Femur (tissue), 1 donor: ENCODE data around the gene PCDHB1.
"Not testable (repeated sequence)": the region's sequence is repeated elsewhere in the genome, so short reads cannot be mapped to it uniquely, and the experiment has no call there.

Source experiments
- DNase-seq: peaks from one replicate; pipeline ENCODE4 v3.0.0-alpha.2; 2017

Gene PCDHB1

DNA sequence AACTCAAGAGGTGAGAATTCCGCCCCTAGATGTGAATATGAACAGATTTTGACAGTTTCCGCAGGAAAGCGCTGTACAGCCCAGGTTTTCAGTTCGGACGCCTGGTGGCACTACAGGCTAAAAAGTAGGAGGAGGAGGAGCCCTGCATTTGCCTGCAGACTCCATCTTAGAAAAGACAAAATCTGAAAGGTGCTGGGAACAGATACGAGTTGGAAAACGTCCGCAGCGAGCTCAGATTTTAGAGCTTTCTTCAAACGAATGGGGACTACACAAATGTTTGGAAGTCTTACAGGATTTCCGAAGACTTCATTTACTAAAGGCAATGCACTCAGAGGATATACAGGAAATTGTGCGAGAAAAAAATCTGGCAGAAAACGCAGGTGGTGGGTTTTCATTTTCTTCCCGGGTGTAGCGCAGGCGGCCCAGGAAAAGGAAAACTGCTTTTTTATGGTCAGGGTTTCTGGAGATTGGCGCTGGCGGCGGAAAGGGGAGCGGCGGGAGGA, 33.4 kb downstream of the PCDHB1 start:
- peak; percentile 30 for DNase-seq

DNA sequence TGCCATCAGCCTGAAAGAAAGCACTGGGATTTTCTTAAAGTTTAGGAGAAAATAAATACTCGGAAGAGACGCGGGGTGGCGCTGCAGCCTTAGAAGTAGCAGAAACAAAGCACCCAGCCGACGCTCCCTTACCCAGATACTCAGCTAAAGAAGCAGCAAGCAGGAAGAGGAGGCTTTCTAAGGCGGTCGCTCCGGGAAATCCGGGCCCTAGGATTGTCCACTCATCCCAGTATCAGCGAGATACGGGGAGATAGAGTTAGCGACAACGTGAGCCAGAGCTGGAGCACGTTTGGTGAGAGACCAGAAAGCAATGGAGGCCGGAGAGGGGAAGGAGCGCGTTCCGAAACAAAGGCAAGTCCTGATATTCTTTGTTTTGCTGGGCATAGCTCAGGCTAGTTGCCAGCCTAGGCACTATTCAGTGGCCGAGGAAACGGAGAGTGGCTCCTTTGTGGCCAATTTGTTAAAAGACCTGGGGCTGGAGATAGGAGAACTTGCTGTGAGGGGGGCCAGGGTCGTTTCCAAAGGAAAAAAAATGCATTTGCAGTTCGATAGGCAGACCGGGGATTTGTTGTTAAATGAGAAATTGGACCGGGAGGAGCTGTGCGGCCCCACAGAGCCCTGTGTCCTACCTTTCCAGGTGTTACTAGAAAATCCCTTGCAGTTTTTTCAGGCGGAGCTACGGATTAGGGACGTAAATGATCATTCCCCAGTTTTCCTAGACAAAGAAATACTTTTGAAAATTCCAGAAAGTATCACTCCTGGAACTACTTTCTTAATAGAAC, 43.5 kb downstream of the PCDHB1 start, which contains the start of gene PCDHB2:
Gene PCDHB2, plus strand, starts transcription at position 135 of the 782 bp plus-strand sequence. Its CDS starts 176 bp downstream, at position 311.
- DNase-seq: peak; percentile 24

DNA sequence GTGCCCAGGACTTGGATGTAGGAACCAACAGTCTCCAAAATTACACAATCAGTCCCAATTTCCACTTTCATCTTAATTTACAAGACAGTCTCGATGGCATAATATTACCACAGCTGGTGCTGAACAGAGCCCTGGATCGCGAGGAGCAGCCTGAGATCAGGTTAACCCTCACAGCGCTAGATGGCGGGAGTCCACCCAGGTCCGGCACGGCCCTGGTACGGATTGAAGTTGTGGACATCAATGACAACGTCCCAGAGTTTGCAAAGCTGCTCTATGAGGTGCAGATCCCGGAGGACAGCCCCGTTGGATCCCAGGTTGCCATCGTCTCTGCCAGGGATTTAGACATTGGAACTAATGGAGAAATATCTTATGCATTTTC, 44.1 kb downstream of the PCDHB1 start:
- DNase-seq: no peak

DNA sequence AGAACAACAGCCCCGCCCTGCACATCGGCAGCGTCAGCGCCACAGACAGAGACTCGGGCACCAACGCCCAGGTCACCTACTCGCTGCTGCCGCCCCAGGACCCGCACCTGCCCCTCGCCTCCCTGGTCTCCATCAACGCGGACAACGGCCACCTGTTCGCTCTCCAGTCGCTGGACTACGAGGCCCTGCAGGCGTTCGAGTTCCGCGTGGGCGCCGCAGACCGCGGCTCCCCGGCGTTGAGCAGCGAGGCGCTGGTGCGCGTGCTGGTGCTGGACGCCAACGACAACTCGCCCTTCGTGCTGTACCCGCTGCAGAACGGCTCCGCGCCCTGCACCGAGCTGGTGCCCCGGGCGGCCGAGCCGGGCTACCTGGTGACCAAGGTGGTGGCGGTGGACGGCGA, 45.0 kb downstream of the PCDHB1 start:
- not testable (repeated sequence) for DNase-seq

DNA sequence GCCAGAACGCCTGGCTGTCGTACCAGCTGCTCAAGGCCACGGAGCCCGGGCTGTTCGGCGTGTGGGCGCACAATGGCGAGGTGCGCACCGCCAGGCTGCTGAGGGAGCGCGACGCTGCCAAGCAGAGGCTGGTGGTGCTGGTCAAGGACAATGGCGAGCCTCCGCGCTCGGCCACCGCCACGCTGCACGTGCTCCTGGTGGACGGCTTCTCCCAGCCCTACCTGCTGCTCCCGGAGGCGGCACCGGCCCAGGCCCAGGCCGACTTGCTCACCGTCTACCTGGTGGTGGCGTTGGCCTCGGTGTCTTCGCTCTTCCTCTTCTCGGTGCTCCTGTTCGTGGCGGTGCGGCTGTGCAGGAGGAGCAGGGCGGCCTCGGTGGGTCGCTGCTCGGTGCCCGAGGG, 45.4 kb downstream of the PCDHB1 start:
- not testable (repeated sequence) for DNase-seq

DNA sequence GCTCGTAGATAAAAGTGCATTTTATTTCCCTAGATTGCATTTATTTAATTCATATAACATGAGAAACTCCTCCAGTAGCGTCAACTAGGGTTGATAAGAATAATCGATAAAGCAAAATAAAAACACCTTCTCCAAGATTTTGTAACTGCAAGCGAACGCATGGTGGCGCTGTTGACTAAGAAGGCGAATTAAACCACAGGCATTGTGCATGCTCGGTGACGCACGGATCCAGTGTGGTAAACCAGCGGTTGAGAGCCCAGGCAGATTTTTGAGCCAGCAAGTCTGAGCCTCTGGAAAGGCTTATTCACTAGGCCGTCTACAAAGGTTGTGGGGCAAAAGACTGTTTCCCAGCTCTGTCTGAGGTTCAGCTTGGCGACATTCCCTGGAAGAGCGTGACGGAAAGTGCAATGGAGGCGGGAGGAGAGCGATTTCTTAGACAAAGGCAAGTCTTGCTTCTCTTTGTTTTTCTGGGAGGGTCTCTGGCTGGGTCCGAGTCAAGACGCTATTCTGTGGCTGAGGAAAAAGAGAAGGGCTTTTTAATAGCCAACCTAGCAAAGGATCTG, 49.1 kb downstream of the PCDHB1 start, which contains the start of gene PCDHB3:
Gene PCDHB3, plus strand, starts transcription at position 231 of the 563 bp plus-strand sequence. Its CDS starts 177 bp downstream, at position 408.
- DNase-seq: peak; percentile 21

DNA sequence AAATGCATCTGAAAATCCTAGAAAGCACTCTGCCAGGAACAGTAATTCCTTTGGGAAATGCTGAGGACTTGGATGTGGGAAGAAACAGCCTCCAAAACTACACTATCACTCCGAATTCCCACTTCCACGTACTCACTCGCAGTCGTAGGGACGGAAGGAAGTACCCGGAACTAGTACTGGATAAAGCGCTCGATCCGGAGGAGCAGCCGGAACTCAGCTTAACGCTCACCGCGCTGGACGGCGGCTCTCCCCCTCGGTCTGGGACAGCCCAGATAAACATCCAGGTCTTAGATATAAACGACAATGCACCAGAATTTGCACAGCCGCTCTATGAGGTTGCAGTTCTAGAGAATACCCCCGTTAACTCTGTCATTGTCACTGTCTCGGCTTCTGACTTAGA, 49.9 kb downstream of the PCDHB1 start:
- DNase-seq: no peak

DNA sequence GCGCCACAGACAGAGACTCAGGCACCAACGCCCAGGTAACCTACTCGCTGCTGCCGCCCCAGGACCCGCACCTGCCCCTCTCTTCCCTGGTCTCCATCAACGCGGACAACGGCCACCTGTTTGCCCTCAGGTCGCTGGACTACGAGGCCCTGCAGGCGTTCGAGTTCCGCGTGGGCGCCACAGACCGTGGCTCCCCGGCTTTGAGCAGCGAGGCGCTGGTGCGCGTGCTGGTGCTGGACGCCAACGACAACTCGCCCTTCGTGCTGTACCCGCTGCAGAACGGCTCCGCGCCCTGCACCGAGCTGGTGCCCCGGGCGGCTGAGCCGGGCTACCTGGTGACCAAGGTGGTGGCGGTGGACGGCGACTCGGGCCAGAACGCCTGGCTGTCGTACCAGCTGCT, 50.9 kb downstream of the PCDHB1 start:
- not testable (repeated sequence) for DNase-seq

DNA sequence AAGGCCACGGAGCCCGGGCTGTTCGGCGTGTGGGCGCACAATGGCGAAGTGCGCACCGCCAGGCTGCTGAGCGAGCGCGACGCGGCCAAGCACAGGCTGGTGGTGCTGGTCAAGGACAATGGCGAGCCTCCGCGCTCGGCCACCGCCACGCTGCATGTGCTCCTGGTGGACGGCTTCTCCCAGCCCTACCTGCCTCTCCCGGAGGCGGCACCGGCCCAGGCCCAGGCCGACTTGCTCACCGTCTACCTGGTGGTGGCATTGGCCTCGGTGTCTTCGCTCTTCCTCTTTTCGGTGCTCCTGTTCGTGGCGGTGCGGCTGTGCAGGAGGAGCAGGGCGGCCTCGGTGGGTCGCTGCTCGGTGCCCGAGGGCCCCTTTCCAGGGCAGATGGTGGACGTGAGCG, 51.3 kb downstream of the PCDHB1 start:
- not testable (repeated sequence) for DNase-seq

DNA sequence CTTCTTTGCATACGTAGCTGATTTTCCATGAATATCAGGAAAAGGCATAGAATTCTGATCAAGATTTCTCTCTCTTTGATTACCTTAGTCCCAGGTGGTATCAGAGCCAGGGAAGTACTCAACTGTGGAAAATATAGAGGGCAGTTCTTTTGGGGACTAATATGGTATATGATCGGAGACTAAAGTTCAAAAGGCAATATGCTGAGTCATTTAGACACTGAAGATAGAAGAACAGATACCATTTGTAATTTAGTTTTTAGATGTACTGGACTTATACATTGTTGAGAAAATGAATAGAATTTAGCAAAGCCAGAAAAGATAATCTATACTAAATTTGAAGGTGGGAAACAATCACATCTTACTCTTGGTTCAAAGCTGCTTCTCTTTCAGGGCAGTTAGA, 54.2 kb downstream of the PCDHB1 start:
- no peak for DNase-seq
